ENCODE measurements around the gene ENO1.

Gene ENO1

DNA sequence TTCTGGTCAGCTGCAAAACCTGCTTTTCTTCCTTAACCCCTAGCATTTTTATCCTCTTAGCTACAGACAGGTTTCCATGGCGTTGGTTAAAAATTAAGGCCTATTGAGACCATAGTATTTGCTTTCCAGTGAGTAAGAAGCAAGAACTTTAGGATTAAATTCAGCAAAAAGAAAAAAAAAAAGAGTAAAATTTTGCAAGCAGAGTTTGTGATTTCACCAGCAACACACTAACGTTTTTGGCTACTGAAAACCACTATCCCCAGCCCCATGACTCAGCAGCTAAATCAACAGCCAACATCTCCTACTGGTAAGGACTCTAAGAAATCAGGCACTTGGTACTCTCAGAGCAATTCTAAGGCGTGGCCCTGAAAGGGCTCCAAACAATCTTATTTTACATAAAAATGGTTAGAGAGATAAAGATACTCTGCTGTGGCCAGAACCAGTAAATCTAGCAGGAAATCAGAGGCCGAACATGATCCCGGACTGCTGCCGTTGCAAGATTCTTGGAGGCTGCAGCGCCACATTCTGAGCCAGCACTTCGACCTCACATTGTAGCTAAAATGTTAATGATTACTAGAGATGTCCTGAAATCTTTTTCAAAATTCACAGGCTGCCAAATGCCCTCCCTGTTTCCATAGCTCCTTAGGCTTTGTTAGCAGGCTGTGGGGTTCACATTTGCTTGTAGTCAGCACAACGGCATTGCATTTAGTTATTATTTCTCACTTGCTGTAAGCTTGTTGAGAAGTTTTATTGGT lies 1.6 kb upstream of the ENO1 start:
- Histone ChIP-seq H3K4me3 (peak overlapping the region; percentile 89), H3K27ac (peak overlapping the region; percentile 84 to 98)
- TF ChIP-seq, protein P1, sequence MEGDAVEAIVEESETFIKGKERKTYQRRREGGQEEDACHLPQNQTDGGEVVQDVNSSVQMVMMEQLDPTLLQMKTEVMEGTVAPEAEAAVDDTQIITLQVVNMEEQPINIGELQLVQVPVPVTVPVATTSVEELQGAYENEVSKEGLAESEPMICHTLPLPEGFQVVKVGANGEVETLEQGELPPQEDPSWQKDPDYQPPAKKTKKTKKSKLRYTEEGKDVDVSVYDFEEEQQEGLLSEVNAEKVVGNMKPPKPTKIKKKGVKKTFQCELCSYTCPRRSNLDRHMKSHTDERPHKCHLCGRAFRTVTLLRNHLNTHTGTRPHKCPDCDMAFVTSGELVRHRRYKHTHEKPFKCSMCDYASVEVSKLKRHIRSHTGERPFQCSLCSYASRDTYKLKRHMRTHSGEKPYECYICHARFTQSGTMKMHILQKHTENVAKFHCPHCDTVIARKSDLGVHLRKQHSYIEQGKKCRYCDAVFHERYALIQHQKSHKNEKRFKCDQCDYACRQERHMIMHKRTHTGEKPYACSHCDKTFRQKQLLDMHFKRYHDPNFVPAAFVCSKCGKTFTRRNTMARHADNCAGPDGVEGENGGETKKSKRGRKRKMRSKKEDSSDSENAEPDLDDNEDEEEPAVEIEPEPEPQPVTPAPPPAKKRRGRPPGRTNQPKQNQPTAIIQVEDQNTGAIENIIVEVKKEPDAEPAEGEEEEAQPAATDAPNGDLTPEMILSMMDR (IDR thresholded peaks at IDR 0.05) = no peak
- no peak for DNase-seq (ENCODE audit: low spot score)

DNA sequence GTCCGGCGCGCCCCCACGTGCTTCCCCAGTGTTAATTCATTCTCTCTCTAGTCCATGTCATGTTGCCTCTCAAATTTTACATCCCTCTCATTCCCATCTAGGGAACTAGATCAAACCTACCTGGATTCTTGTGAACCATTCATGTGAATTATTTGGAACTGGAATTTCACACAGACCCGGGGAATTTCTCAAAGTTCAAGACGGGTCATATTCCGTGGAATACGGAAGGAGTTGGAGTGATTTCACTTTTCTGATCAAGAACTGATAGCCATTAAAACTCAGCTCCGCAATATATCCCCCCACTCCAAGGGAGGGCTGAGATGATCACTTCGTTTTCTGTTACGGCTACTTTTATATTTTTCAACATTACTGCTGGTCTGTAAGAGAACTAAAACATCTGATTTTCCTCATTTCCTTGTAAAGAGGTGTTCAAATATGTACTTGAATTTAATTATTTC lies 1.0 kb upstream of the ENO1 start:
- H3K4me3 ChIP-seq = peak overlapping the region; percentile 89
- DNase-seq (ENCODE audit: low spot score) = no peak

DNA sequence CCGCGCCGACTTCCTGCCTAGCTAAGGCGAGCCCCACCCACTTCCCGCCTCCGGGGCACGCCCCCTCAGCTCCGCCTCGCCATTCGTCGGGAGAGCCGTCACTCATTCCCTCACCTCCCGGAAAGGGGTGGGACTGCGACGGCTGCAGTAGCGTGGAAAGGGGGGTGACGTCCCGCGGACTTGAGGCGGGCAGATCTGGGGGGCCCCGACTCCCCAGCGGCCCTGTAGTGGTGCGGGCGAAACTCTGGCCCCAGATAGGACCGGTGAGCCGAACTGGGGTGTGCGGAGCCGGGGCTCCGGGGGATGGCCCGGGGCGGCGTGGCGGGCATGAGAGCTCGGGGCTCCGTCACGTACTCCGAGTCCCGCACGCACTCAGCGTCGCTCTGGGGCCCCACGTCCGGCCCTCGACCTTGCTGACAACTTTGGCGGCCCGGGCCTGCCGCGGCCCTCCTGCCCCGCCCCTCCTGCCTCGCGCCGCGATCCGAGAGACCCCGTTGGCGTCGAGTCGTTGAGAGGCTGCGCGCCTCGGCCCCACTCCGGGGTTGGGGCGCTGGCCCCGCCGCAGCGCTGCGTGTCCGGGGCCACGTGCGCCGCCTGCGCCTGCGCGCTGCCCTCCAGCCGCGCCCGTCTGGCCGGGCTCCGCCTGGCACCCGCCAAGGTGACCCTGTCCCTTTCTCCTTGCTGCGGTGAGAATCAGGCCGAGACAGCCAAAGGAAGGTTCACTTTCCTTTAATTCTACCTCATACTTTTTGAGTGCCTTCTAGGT lies 395 bp upstream of the ENO1 start:
- H3K4me3 ChIP-seq = peak overlapping the region; percentile 89
- peak overlapping the region; percentile 84 to 98 for H3K27ac ChIP-seq
- TF ChIP-seq, protein P1 (IDR thresholded peaks at IDR 0.05) = no peak
- DNase-seq (ENCODE audit: low spot score) = peak; percentile 99

More for the DNA sequence above, 1.0 kb upstream of the ENO1 start:
- peak overlapping the region; percentile 84 to 98 for H3K27ac ChIP-seq
- TF ChIP-seq, protein P1 (IDR thresholded peaks at IDR 0.05) = no peak

DNA sequence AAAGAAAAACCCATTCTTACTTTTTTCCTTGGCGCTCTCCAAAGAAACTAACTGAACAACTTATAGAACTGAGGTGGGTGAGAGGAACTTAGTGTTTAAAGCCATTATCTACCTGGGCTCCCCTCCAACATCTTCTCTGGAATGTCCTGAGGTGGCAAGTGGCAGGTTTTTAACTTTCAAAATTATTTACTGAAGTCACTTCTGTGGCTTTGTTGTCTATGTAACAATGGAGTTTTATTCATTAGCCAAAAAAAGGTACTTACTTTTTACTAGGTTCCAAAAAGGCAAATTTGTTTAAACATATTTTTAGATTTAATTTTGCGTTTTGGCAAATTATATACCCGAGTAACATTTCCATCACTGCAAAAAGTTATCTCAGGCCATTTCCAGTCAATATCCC lies 2.4 kb downstream of the ENO1 start:
- DNase-seq (ENCODE audit: low spot score) = no peak
- Histone ChIP-seq H3K4me3 (peak overlapping the region; percentile 89), H3K27ac (peak overlapping the region in 1 of 2 donors; percentile 18)
- TF ChIP-seq, protein P1 (IDR thresholded peaks at IDR 0.05) = no peak

DNA sequence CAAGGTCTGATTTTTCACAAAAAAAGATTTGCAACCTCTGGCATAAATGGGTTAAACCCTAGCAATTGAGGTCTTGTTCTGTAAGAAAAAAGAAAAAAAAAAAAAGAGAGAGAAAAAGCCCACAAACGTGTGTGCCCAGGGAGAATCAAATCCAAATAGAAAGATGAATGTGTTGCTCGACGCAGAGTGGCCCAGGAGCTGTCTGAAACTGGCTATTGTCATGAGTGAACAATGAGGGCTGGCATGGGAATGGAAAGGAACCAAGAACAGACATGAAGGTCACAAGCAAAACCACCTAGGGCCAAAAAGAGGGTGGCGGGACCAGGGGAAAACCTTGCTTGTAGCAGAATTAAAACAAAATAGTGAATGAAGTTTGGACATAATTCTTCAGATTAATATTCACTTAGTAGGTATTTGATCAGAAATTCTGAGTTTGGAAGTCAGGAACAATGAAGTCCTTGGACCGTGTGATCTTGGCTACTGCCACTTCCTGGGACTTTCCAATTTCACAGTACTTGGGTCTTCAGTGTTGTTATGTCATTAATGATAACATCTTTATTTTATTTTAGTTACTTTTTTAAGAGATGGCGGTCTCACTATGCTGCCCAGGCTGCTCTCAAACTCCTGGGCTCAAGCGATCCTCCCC lies 3.1 kb downstream of the ENO1 start:
- Histone ChIP-seq H3K27ac (peak overlapping the region; percentile 10 to 32), H3K4me3 (no peak overlapping the region)
- TF ChIP-seq, protein P1 (IDR thresholded peaks at IDR 0.05) = no peak
- DNase-seq (ENCODE audit: low spot score) = no peak

DNA sequence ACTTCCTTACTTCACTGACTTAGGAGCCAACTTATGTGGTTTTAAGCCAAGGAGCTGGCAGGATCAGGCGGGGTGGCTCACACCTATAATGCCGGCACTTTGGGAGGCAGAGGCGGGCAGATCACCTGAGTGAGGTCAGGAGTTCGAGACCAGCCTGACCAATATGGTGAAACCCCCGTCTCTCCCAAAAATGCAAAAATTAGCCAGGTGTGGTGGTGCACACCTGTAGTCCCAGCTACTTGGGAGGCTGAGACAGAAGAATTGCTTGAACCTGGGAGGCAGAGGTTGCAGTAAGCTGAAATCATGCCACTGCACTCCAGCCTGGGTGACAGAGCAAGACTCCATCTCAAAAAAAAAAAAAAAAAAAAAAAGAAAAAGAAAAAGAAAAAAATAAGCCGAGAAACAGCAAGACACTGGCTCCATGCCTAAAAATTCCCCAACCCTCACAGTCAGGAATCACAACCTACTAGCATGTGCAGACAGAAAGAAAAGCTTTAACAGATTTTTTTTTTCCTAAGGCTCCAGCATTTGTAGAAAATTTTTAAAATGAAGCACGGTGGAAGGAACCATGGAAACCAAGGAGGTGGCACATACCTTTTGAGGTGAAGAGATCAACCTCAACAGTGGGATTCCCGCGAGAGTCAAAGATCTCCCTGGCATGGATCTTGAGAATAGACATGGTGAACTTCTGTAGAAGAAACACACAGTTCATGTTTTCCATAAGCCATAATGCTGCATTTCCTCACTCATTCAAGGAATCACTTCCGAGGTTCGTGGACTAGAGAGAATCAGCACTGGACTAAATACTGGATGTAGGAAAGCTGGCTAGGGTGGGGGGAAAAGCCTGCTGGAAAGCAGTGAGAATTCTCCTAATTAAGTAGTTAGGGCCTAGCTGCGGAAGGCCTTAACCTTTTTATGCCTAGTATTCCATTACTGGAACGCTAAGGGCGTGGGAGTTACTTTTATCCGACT lies 4.0 kb downstream of the ENO1 start:
- TF ChIP-seq, protein P1 (IDR thresholded peaks at IDR 0.05) = no peak
- DNase-seq (ENCODE audit: low spot score) = no peak
- H3K4me3 ChIP-seq = peak overlapping the region; percentile 48
- peak overlapping the region; percentile 66 to 79 for H3K27ac ChIP-seq

Data from coronary artery (tissue), 2 donors.